OCI-LY1 (cell line): ENCODE measurements around the gene C1orf226.
"Not testable (repeated sequence)": the region's sequence is repeated elsewhere in the genome, so short reads cannot be mapped to it uniquely, and the experiment has no call there.

ENCODE experiments used
- H2AFZ ChIP-seq: fragments of 200-600 bp; sonication (generic), shearing (Covaris generic); 2 replicates; pipeline ENCODE4 v1.6.0; 2014; ENCODE audit warnings: antibody characterized with exemption, mild to moderate bottlenecking, low read length
- H3F3A ChIP-seq: fragments of 200-600 bp; sonication (generic), shearing (Covaris generic); 2 replicates; pipeline ENCODE4 v1.6.0; 2014; ENCODE audit warnings: mild to moderate bottlenecking, antibody characterized with exemption, low read length, moderate library complexity; ENCODE audit not compliant: insufficient read depth
- H3K27ac ChIP-seq: fragments of 200-600 bp; sonication (generic); 2 replicates; pipeline ENCODE4 v1.5.1; 2014; ENCODE audit warnings: low read length, mixed run types, mild to moderate bottlenecking, low read depth; ENCODE audit not compliant: poor library complexity, severe bottlenecking
- H3K27me3 ChIP-seq: fragments of 200-600 bp; sonication (generic); 2 replicates; pipeline ENCODE4 v1.6.0; 2014; ENCODE audit warnings: antibody characterized with exemption, mild to moderate bottlenecking, low read length, moderate library complexity; ENCODE audit not compliant: insufficient read depth
- H3K36me3 ChIP-seq: fragments of 200-600 bp; sonication (generic); 2 replicates; pipeline ENCODE4 v1.6.1; 2014; ENCODE audit warnings: mild to moderate bottlenecking, antibody characterized with exemption, low read length, moderate library complexity, mixed read lengths; ENCODE audit not compliant: insufficient read depth
- H3K4me1 ChIP-seq: fragments of 200-600 bp; sonication (generic); 2 replicates; pipeline ENCODE4 v1.5.1; 2014; ENCODE audit warnings: mild to moderate bottlenecking, low read length, moderate library complexity; ENCODE audit not compliant: insufficient read depth, severe bottlenecking
- H3K4me2 ChIP-seq: fragments of 200-600 bp; sonication (generic), shearing (Covaris generic); 2 replicates; pipeline ENCODE4 v1.6.1; 2014; ENCODE audit warnings: low read length
- H3K4me3 ChIP-seq: fragments of 200-600 bp; sonication (generic); 2 replicates; pipeline ENCODE4 v1.5.1; 2014; ENCODE audit warnings: low read length, low read depth, mild to moderate bottlenecking, mixed read lengths; ENCODE audit not compliant: poor library complexity, severe bottlenecking
- H3K79me2 ChIP-seq: fragments of 200-600 bp; shearing (Covaris generic); 2 replicates; pipeline ENCODE4 v1.6.1; 2016; ENCODE audit warnings: mixed run types, low read length, mixed read lengths; ENCODE audit not compliant: insufficient read depth
- H3K9ac ChIP-seq: fragments of 200-600 bp; sonication (generic), shearing (Covaris generic); 2 replicates; pipeline ENCODE4 v1.6.1; 2014; ENCODE audit warnings: mild to moderate bottlenecking, low read length, mixed read lengths
- H3K9me2 ChIP-seq: fragments of 200-600 bp; sonication (generic), shearing (Covaris generic); 2 replicates; pipeline ENCODE4 v1.6.1; 2014; ENCODE audit warnings: low read depth, mild to moderate bottlenecking, low read length, mixed read lengths
- H3K9me3 ChIP-seq: fragments of 200-600 bp; shearing (Covaris generic); 2 replicates; pipeline ENCODE4 v1.6.1; 2014; ENCODE audit warnings: low read length, mixed read lengths
- H4K20me1 ChIP-seq: fragments of 200-600 bp; sonication (generic), shearing (Covaris generic); 2 replicates; pipeline ENCODE4 v1.6.0; 2016; ENCODE audit warnings: mild to moderate bottlenecking, low read length; ENCODE audit not compliant: insufficient read depth
- CTCF ChIP-seq: fragments of 200-600 bp; sonication (generic), shearing (Covaris generic); IDR thresholded peaks from 2 replicates; pipeline ENCODE4 v1.5.1; 2017; ENCODE audit warnings: mild to moderate bottlenecking, antibody characterized with exemption, low read length, moderate library complexity, mixed read lengths
- EZH2 ChIP-seq: fragments of 200-600 bp; sonication (generic), shearing (Covaris generic); IDR thresholded peaks from 2 replicates; pipeline ENCODE4 v1.8.0; 2017; ENCODE audit warnings: borderline replicate concordance, mixed run types, mild to moderate bottlenecking, antibody characterized with exemption, low read length, moderate library complexity, mixed read lengths

The C1orf226 gene

GRCh38 chr1:162417650-162418049 lies 36.1 kb downstream of the C1orf226 start:
- no peak overlapping the region for H3K27ac ChIP-seq
- no peaks in the 10 kb centered on the region for H3F3A ChIP-seq
- no peaks in the 10 kb centered on the region for H3K36me3 ChIP-seq
- no peak overlapping the region for H3K4me2 ChIP-seq
- TF ChIP-seq CTCF, result no peak
- no peak for TF ChIP-seq EZH2
- no peaks in the 10 kb centered on the region for H3K4me1 ChIP-seq
- no peak overlapping the region for H3K4me3 ChIP-seq
- no peaks in the 10 kb centered on the region for H3K27me3 ChIP-seq
- H3K9ac ChIP-seq, result no peak overlapping the region
- no peaks in the 10 kb centered on the region for H3K79me2 ChIP-seq
- H3K9me3 ChIP-seq, result no peaks in the 10 kb centered on the region
- no peaks in the 10 kb centered on the region for H4K20me1 ChIP-seq
- H2AFZ ChIP-seq, result no peak overlapping the region
- no peaks in the 10 kb centered on the region for H3K9me2 ChIP-seq

- not testable (repeated sequence) for H3K27ac ChIP-seq, H3K36me3 ChIP-seq, H2AFZ ChIP-seq, H3K4me2 ChIP-seq, H3K9me3 ChIP-seq, H3F3A ChIP-seq, H3K79me2 ChIP-seq, H3K9me2 ChIP-seq, H3K27me3 ChIP-seq, H3K4me1 ChIP-seq, H3K9ac ChIP-seq, H3K4me3 ChIP-seq, H4K20me1 ChIP-seq
These were observed 37.1 kb downstream of the C1orf226 start for GRCh38 chr1:162418584-162418983.

- H3K4me2 ChIP-seq, H3K27me3 ChIP-seq, H3K27ac ChIP-seq, H3K9ac ChIP-seq, H3K4me1 ChIP-seq, H3K9me3 ChIP-seq, H2AFZ ChIP-seq, H3K36me3 ChIP-seq, H3K4me3 ChIP-seq, H3K9me2 ChIP-seq, H4K20me1 ChIP-seq, H3F3A ChIP-seq, H3K79me2 ChIP-seq: not testable (repeated sequence)
These were observed 38.0 kb downstream of the C1orf226 start for GRCh38 chr1:162419450-162419931.

GRCh38 chr1:162420120-162420519 lies 38.6 kb downstream of the C1orf226 start:
- no peaks in the 10 kb centered on the region for H3K9me3 ChIP-seq
- H3K36me3 ChIP-seq, result no peaks in the 10 kb centered on the region
- no peak overlapping the region for H3K4me2 ChIP-seq
- no peak overlapping the region for H3K27ac ChIP-seq
- no peaks in the 10 kb centered on the region for H3K27me3 ChIP-seq
- no peak overlapping the region for H3K9ac ChIP-seq
- no peaks in the 10 kb centered on the region for H3K79me2 ChIP-seq
- no peak overlapping the region for H2AFZ ChIP-seq
- no peaks in the 10 kb centered on the region for H3K9me2 ChIP-seq
- no peaks in the 10 kb centered on the region for H3F3A ChIP-seq
- H3K4me1 ChIP-seq, result no peaks in the 10 kb centered on the region
- TF ChIP-seq CTCF (no peak), EZH2 (no peak)
- H4K20me1 ChIP-seq, result no peaks in the 10 kb centered on the region
- H3K4me3 ChIP-seq, result no peak overlapping the region
